Psoas muscle (tissue), 8 donors: ENCODE measurements around the gene DGUOK. TPM values are rescaled to one million over a fixed set of nuclear protein-coding genes. Genes with fewer than 3 reads are reported as not detected.

Source experiments
- ATAC-seq, 4 donors: fragments of 200-7000 bp; cut with Tn5 transposase; one replicate each; pipeline ENCODE4 v1.9.1; 2020; ENCODE audit warnings: moderate library complexity in 3 of 4, mild to moderate bottlenecking in 2 of 4
- DNase-seq, 2 donors: peaks; one replicate each; pipeline ENCODE4 v3.0.0-alpha.2; 2020
- H3K27ac ChIP-seq: fragments of 200-600 bp; one replicate; pipeline ENCODE4 v1.8.0; 2022
- H3K27me3 ChIP-seq, 3 donors: fragments of 200-600 bp in 1 of 3; one replicate each; pipeline versions ENCODE4 v1.6.1 to v1.8.0; 2013 to 2022; ENCODE audit warnings: low read length in 2 of 3, mild to moderate bottlenecking in 2 of 3, moderate library complexity in 1 of 3; ENCODE audit not compliant: insufficient read depth in 3 of 3
- H3K36me3 ChIP-seq, 2 donors: fragments of 200-600 bp in 1 of 2; one replicate each; pipeline versions ENCODE4 v1.6.1 to v1.8.0; 2013 to 2022; ENCODE audit warnings: low read depth in 1 of 2, mild to moderate bottlenecking in 1 of 2, moderate library complexity in 1 of 2; ENCODE audit not compliant: insufficient read depth in 1 of 2
- H3K4me1 ChIP-seq: fragments of 200-600 bp; one replicate; pipeline ENCODE4 v1.8.0; 2022
- H3K4me3 ChIP-seq: fragments of 200-600 bp; one replicate; pipeline ENCODE4 v1.8.0; 2022; ENCODE audit warnings: mild to moderate bottlenecking
- H3K9me3 ChIP-seq: fragments of 200-600 bp; one replicate; pipeline ENCODE4 v1.8.0; 2022
- CTCF ChIP-seq: fragments of 200-600 bp; IDR thresholded peaks from one replicate; pipeline ENCODE4 v1.8.0; 2022; ENCODE audit warnings: antibody characterized with exemption
- WGBS, 3 donors: extraction: QIAGEN DNeasy Blood & Tissue Kit; methylation state at CpG; one replicate each; pipeline versions ENCODE4 v1.1.6 to v1.1.7; 2013; 5-methylcytosine and 5-hydroxymethylcytosine counted together
- intact Hi-C, 2 donors: fragments of 100-400 bp; cut with DNase I; formaldehyde crosslinking; loops; one replicate each; pipeline versions ENCODE4 v1.11.0 to v1.14.2; 2022
- polyA plus RNA-seq, 3 donors: library from polyadenylated mRNA; stranded (reverse); fragments of 200-250 nt; gene quantifications; one replicate each; pipeline ENCODE4 v1.2.3, GENCODE V29; 2013
- total RNA-seq, 4 donors: library from RNA; stranded (reverse); fragmentation: NEBNext Ultra II Directional in 2 of 4; extraction: Animal tissue kit (Norgen Biotek cat#: 25700) in 2 of 4; gene quantifications; one replicate each; pipeline versions ENCODE4 v1.2.1 to v1.2.4, GENCODE V29; 2021 to 2023
- donor health status: healthy with polysubstance abuse.
- donor health status: DM: no; HTN: no; CAD: no; lungs with moderate emphysema.
- donor health status: Bipolar disorder and iron deficiency.
- donor health status: healthy.
- donor health status: DM: yes; HTN: yes; CAD: no.
- donor health status: DM: no; HTN: no; CAD: no.
- donor health status: DM: no; HTN: no; CAD: no.
- donor health status: DM: yes; HTN: yes; CAD: no.

DGUOK gene
- total and polyA plus RNA-seq, 7 donors = 12.9 to 74.2 (median 22.3) TPM

DNA sequence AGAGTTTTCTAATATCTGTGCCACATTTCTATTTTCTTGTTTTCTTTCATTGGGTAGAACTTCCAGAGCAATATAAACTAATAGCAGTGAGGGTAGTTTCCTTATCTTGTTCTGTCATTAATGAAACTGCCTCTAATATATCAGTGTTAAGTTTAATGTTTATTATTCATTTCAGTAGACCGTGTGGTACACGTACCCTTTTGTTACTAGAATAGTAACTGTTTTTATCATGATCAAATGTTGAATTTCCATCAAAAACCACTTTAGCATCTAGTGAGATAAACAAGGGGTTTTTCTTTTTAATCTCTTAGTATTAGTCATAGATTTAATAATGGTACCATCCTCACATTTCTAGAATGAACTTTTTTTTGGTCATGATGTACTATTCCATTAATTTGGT lies 16.0 kb downstream of the DGUOK start:
- H3K4me1 ChIP-seq = peaks cover 5% of the 10 kb centered on the region
- DNase-seq (no peak), ATAC-seq (no peak)
- intact Hi-C loops = no loop called here
- 76 to 89% (median 82%) methylated on average over 2 of the region's 2 CpGs for WGBS, 3 donors
- no peak overlapping the region for H3K4me3 ChIP-seq
- H3K36me3 ChIP-seq = peaks cover 3 to 58% of the 10 kb centered on the region in 2 donors
- no peaks in the 10 kb centered on the region for H3K27me3 ChIP-seq
- TF ChIP-seq CTCF = no peak
- no peak overlapping the region for H3K27ac ChIP-seq
- no peaks in the 10 kb centered on the region for H3K9me3 ChIP-seq

DNA sequence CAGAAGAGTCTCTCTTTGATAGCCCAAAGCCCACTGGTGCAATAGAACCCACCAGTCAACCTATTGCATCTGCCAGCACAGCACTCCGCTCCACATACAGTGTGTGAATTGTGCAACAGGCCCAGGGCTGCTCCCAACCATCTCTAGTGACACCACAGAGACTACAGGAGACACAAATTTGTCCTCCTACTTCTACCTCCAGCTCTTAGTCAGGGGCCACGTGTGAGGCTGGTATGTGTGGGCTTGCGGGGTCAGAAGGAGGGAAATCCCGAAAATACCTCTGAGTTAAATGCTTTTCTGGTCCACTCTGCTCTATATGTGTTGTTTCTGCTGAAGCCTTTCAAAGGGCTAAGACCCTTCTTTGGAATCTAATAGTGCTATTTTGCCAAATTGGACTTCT lies 18.0 kb downstream of the DGUOK start:
- DNase-seq (no peak), ATAC-seq (no peak)
- intact Hi-C loops = no loop called here
- H3K27ac ChIP-seq = no peak overlapping the region
- H3K27me3 ChIP-seq = no peaks in the 10 kb centered on the region
- H3K9me3 ChIP-seq = no peaks in the 10 kb centered on the region
- H3K36me3 ChIP-seq = peaks cover 3 to 79% of the 10 kb centered on the region in 2 donors
- no peak for TF ChIP-seq CTCF
- WGBS, 3 donors = 94 to 100% (median 96%) methylated on average over 4 of the region's 4 CpGs
- peaks cover 5% of the 10 kb centered on the region for H3K4me1 ChIP-seq
- no peak overlapping the region for H3K4me3 ChIP-seq

GRCh38 chr2:73946215-73946614 lies 19.5 kb downstream of the DGUOK start:
- no peak overlapping the region for H3K4me3 ChIP-seq
- WGBS, 3 donors = 69 to 89% (median 76%) methylated on average over 1 of the region's 1 CpG
- ATAC-seq = no peak
- H3K9me3 ChIP-seq = no peaks in the 10 kb centered on the region
- no peak for TF ChIP-seq CTCF
- intact Hi-C loops = no loop called here
- no peak for DNase-seq
- no peaks in the 10 kb centered on the region for H3K27me3 ChIP-seq
- peaks cover 7 to 86% of the 10 kb centered on the region in 2 donors for H3K36me3 ChIP-seq
- no peak overlapping the region for H3K27ac ChIP-seq
- H3K4me1 ChIP-seq = no peaks in the 10 kb centered on the region

GRCh38 chr2:73946666-73947065 lies 20.0 kb downstream of the DGUOK start:
- no peaks in the 10 kb centered on the region for H3K27me3 ChIP-seq
- H3K36me3 ChIP-seq = peaks cover 7 to 86% of the 10 kb centered on the region in 2 donors
- no peak for DNase-seq
- ATAC-seq = no peak
- intact Hi-C loops = no loop called here
- no peaks in the 10 kb centered on the region for H3K9me3 ChIP-seq
- WGBS, 3 donors = 66 to 81% (median 68%) methylated on average over 3 of the region's 3 CpGs
- no peak for TF ChIP-seq CTCF
- H3K4me3 ChIP-seq = no peak overlapping the region
- no peaks in the 10 kb centered on the region for H3K4me1 ChIP-seq
- H3K27ac ChIP-seq = no peak overlapping the region

DNA sequence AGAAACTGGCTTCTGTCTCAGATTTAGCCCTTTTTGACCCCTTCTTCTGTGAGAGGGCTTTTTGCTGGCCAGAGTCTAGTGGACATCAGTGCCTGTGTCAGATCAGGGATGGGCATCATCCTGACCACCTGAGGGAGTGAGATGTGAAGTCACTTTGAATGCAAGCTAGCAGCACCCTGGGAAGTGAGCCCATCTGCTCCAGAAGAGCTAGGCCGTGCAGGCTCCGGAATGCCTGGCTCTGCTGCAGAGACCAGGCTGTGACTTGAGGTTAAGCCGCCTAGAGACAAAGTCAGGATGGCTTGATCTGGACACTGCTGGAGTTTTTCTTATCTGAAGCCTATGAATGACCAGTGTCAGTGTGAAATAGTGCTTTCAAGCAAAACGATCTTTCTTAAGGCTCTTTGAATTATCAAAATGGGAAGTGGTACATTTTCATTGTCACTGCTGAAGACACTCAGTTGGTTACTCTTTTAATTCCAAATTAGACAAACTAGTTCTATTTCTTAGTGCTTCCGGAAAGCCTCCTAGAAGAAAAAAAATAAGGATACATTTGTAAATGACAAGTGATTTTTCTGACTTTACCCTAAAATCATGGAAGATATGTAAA lies 20.8 kb downstream of the DGUOK start:
- no peaks in the 10 kb centered on the region for H3K4me1 ChIP-seq
- 84 to 88% (median 85%) methylated on average over 5 of the region's 5 CpGs for WGBS, 3 donors
- no peak overlapping the region for H3K4me3 ChIP-seq
- DNase-seq = no peak
- H3K9me3 ChIP-seq = no peaks in the 10 kb centered on the region
- no peak for TF ChIP-seq CTCF
- intact Hi-C loops = no loop called here
- no peak for ATAC-seq
- peaks cover 7 to 88% of the 10 kb centered on the region in 2 donors for H3K36me3 ChIP-seq
- H3K27me3 ChIP-seq = no peaks in the 10 kb centered on the region
- H3K27ac ChIP-seq = no peak overlapping the region
